GM10248 (cell line): ENCODE results near the gene CEP41.

Experiments used
- CTCF ChIA-PET: fragments of 300-600 bp; sonication (Branson Sonifier 250); formaldehyde crosslinking; extraction: SDS; loops from one replicate; lab custom pipeline; 2021; ENCODE audit warnings: antibody characterized with exemption; lab: Yijun Ruan, JAX
- POLR2A ChIA-PET: fragments of 350-650 bp; sonication (Branson Sonifier 250); formaldehyde crosslinking; extraction: SDS; loops from one replicate; lab custom pipeline; 2020; ENCODE audit warnings: antibody characterized with exemption; lab: Yijun Ruan, JAX
- DNase-seq: peaks from one replicate; pipeline ENCODE4 v3.0.0; 2012; ENCODE audit errors: extremely low spot score
- TF ChIP-seq, protein P1 (sequence below): IDR thresholded peaks from 2 replicates; pipeline ENCODE4 v1.5.1; 2012; ENCODE audit warnings: mild to moderate bottlenecking, low read depth; ENCODE audit errors: extremely low read depth, missing control alignments, control extremely low read depth

CEP41 gene

DNA sequence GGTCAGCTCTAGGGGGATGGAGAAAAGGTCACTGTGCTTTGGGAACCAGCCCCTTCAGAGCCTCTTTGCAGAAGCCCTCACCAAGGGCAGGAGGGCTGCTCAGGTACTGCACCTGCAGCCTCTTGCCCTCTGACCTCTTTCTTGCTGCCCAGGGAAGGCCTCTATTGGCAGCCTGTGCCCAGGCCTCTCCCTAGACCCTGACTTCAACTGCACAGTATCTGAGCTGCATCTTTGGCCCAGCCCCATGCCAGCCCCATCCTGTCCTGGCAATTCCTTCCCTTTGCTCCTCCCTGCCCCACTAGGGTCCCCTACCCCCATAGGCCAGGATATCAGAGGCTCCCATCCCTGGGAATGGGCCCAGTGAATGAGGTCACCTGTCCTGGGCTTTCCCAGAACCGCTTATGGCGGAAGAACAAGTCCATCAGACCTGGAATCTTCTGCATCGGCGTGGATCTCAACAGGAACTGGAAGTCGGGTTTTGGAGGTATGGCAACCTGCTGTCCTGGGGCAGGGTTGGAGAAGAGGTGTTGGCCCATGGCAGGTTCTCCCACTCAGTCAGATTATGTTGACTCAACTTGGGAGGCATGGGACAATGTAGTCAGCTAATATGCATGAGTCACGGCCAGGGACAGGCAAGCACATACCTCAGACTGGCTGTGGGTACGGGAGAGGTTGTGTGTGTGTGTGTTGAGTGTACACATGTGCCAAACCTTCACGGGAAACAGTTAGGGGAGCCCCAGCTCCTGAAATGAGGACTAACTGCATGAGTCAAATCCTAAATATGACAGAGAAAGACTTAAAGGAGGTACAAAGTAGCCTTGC is 77.6 kb downstream of the CEP41 start:
- DNase-seq = no peak
- TF ChIP-seq, protein P1, sequence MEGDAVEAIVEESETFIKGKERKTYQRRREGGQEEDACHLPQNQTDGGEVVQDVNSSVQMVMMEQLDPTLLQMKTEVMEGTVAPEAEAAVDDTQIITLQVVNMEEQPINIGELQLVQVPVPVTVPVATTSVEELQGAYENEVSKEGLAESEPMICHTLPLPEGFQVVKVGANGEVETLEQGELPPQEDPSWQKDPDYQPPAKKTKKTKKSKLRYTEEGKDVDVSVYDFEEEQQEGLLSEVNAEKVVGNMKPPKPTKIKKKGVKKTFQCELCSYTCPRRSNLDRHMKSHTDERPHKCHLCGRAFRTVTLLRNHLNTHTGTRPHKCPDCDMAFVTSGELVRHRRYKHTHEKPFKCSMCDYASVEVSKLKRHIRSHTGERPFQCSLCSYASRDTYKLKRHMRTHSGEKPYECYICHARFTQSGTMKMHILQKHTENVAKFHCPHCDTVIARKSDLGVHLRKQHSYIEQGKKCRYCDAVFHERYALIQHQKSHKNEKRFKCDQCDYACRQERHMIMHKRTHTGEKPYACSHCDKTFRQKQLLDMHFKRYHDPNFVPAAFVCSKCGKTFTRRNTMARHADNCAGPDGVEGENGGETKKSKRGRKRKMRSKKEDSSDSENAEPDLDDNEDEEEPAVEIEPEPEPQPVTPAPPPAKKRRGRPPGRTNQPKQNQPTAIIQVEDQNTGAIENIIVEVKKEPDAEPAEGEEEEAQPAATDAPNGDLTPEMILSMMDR = no peak
- CTCF ChIA-PET = interaction anchor here (1.1 to 1.5 kb wide), 2 partner anchors 23 to 40 kb away, joined by 3 read pairs; no protein-coding TSS in a partner anchor
- POLR2A ChIA-PET = interaction anchor here (1.0 kb wide), 1 partner anchor 124 kb away, joined by 4 read pairs; no protein-coding TSS in a partner anchor

GRCh38 chr7:130362251-130362816 is 78.5 kb downstream of the CEP41 start:
- TF ChIP-seq, protein P1 = no peak
- DNase-seq = no peak
- CTCF ChIA-PET = interaction anchor here (1.1 to 1.5 kb wide), 2 partner anchors 24 to 41 kb away, joined by 3 read pairs; no protein-coding TSS in a partner anchor
- POLR2A ChIA-PET = no interaction called here

GRCh38 chr7:130361681-130362080 is 79.1 kb downstream of the CEP41 start:
- ChIA-PET POLR2A (no interaction called here), CTCF (interaction anchor here (1.5 kb wide), 1 partner anchor 24 kb away, joined by 3 read pairs; no protein-coding TSS in a partner anchor)
- TF ChIP-seq, protein P1 = no peak
- DNase-seq = no peak

DNA sequence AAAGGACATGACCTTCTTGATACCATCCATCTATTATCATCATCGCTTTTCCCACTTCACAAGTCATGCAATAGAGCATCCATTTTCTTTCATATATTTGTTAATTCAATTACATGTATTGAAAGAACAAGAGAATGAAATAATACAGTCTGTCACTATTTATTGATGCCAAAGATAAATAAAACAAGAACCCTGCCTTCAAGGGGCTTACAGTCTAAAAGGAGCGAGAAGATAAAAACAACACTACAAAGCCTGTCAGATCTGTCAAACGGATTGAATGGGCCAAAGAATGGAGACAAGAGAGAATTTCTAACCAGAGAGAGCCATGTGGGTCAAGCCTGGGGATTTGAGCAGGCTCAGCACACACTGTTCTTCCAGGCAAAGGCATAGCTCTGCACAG is 80.3 kb downstream of the CEP41 start:
- ChIA-PET CTCF (no interaction called here), POLR2A (no interaction called here)
- TF ChIP-seq, protein P1 = no peak
- DNase-seq = no peak

- TF ChIP-seq, protein P1 = no peak
- no peak for DNase-seq
- ChIA-PET POLR2A (no interaction called here), CTCF (no interaction called here)
Observed at GRCh38 chr7:130359276-130359857, 81.4 kb downstream of the CEP41 start.

DNA sequence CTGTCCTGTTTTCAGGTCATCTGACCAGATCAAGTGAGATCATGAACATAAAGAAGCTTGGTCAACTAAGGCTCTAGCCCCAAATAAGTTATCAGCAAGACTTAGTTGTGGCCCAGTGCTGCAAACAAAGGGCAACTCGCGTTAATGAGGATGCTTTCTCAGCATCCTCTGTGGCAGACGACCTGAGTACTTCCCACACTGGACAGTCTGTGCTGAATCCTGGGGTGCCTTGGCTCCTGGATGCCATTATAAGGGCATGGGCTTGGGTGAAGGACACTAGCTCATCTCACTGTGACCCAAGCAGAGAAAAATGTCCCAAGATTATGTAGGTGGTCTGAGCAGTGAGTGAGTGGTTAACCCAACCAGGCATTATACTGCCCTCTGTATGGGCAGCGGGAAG is 82.3 kb downstream of the CEP41 start:
- CTCF ChIA-PET = interaction anchor here (0.8 kb wide), 1 partner anchor 13 kb away, joined by 3 read pairs; no protein-coding TSS in a partner anchor
- TF ChIP-seq, protein P1 = no peak
- DNase-seq = no peak
- POLR2A ChIA-PET = no interaction called here
